Limb (tissue), 2 donors: ENCODE measurements around the gene PPY.
A peak's percentile ranks its signal among the peaks of the same experiment; 100 is the strongest.
"Not testable (repeated sequence)": the region's sequence is repeated elsewhere in the genome, so short reads cannot be mapped to it uniquely, and the experiment has no call there.

ENCODE experiments used
- DNase-seq, 2 donors: peaks; one replicate each; pipeline ENCODE4 v3.0.0-alpha.2; 2016; ENCODE audit errors: extremely low spot score in 2 of 2

The PPY gene

GRCh38 chr17:43932357-43932756 is 9.9 kb downstream of the PPY start:
- DNase-seq, result no peak

GRCh38 chr17:43931062-43931571 is 11.2 kb downstream of the PPY start:
- DNase-seq, result no peak

- no peak for DNase-seq
Measured at GRCh38 chr17:43928609-43929008, 13.7 kb downstream of the PPY start.

- not testable (repeated sequence) for DNase-seq
Measured at GRCh38 chr17:43927929-43928328, 14.3 kb downstream of the PPY start.

DNA sequence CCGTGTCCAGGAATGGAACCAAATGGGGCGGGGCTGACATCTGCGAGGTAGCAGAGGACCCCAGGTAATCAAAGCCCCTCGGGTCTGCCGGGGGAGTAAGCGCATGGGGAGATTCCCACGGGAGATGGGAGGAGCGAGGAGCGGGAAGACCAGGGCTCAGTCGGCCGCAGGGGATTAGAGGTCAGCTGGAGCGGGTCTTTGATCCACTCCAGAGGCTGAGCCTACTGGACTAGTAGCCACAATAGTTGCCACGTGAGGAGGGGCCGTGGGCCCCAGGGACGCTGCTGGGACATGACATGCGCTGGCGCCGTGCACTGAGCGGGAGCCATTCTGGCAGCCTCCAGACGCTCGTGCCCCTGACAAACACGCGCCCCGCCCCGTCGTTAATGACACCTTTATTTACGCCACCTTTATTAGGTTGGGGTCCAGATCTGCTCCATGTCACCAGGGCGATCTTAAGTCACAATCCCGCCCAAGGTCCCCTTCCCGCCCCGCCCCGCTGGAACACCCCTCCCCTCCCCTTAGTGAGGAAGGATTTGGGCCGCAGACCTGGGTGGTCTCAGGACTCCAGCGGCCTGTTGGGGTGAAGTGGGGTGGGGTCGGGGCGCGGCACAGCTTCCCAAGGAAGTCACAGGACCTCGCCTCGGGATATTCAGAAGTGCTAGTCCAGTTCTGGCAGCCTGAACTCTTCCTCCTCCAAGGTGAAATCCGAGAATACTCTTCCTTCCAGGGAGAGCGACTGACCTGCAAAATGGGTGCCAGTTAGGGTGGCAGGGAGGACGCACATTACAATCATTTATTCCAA is 15.0 kb downstream of the PPY start:
- no peak for DNase-seq

- no peak for DNase-seq
Measured at GRCh38 chr17:43924558-43924957, 17.7 kb downstream of the PPY start.

GRCh38 chr17:43920500-43921095 is 21.7 kb downstream of the PPY start:
- no peak for DNase-seq

- no peak for DNase-seq
Measured at GRCh38 chr17:43918026-43918389, 24.3 kb downstream of the PPY start.

GRCh38 chr17:43917348-43918025 is 24.8 kb downstream of the PPY start:
- peak in 1 of 2 donors; percentile 64 for DNase-seq

DNA sequence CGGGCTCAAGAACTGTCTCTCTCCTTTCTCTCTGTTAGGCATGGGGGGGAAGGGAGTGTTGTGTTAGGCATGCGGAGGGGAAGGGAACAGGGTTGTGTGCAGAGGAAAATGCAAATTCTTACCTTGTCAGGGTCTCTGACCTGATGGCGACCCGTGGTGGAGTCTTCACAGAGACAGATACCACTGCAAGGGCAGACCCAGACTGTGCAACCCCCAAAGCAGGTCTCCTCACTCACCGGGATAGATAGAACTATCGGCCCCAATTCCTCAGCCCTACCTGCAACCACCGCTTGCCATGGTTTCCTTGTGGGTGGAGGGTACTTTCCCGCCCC is 25.3 kb downstream of the PPY start:
- DNase-seq, result no peak

DNA sequence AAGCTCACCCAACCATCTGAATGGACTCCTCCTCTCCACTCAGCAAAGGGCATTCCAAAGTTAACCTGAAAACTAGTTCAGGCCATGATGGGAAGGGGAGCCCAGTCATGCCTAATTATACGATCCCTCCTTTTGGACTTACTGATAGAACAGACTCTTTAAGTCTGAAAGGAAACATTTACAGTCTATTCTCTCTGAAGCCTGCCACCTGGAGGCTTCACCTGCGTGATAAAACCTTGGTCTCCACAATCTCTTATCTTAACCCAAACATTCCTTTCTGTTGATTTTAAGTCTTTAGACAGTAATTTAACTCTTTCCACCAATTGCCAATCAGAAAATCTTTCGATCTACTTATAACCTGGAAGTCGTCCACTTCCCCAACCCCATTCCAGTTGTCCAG is 25.9 kb downstream of the PPY start:
- no peak for DNase-seq

DNA sequence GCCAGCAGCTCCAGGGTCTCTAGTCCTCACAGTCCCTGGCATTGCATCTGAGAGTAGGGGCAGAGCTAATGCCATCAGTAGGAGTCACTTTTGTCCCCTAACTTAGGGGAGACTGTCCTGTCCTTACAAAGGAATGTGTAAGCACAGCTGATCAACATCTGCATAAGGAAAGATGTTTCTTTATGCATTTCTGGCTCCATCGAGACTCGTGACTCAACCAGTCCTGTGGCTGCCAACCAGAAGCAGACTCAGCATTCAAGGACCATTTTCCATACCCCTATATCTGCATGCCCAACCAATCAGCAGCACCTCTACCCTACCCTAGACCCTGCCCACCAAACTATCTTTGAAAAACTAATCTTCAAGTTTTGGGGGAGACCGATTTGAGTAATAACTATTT is 26.7 kb downstream of the PPY start:
- DNase-seq, result no peak

- DNase-seq, result no peak
Measured at GRCh38 chr17:43914451-43914850, 27.8 kb downstream of the PPY start.

GRCh38 chr17:43913584-43913983 is 28.7 kb downstream of the PPY start:
- DNase-seq, result no peak

- no peak for DNase-seq
Measured at GRCh38 chr17:43912635-43913304, 29.5 kb downstream of the PPY start.

DNA sequence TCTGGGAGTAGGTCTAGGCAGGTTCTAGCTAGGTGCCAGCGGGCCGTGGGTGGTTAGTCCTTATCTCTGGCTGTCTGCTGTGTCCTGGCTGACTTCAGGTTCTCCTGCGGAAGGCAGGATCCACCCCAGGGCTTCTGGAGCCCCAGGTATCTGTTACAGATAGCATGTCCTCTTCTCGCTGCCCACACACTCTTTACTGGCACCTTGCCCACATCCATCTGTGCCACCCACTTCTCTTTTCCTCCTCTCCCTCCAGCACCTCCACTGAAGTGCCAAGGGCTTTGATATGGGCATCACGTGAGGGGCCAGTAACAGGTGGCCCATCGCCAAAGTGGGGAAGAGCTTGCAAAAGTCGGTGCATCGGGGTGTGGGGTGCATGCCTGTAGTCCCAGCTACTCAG is 30.4 kb downstream of the PPY start:
- DNase-seq, result no peak

DNA sequence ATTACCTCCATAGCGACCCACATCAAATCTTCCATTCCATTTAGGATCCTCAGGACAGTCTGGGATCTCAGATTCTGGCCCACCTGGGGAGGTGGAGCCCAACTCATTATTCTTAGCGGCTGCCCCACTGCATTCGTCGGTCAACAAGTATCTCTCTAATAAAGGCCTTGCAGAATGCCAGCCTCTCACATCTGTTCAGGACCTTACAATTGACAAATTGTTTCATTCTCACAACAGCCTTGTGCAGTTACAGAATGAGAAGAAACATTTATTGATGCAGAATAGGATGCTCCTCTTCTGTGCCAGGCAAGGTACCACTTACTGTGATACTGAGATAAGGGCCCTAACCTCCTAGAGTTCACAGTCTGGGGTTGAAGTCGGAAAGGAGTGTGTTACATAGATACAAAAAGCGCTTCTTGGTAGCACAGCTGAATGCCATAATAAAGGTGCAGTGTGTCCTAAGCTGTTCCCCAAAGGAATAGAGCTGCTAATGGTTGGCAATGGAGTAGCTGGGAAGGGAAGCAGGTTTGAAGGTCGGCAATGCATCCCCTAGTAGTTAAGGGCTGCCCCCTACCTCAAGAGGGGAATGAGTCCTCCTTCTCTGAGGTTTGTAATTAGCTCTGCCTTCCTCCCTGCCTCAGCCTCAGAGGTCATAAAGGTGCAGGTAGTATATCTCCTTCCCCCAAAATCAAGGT is 32.6 kb downstream of the PPY start:
- DNase-seq, result no peak

DNA sequence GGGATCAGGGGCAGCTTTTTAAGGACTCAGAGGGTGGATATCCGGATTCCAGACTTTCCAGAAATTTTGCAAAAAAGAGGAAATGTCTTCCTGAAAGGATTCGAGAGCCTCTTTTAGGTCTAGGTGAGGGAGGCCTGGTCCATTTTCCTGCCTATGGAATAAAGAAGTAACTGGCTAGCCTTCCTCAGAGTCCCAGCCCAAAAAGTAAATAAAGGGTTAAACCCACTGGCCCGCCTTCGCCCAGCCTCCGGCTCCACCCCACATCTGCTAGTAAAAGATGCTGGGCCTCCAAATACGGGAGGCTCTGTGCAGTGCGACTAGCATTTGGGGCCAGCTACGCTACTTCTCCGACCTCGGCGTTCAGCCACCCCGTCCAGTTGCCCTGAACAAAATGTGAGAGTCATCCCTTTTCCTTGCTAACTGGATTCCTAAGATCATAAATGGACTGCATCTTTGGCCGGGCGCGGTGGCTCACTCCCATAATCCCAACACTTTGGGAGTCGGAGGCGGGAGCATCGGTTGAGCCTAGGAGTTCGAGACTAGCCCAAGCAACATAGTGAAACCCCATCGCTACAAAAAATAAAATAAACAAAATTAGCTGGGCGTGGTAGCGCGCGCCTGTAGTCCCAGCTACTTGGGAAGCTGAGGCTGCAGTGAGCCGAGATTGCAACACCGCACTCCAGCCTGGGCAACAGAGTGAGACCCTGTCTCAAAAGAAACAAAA is 34.1 kb downstream of the PPY start:
- DNase-seq, result peak; percentile 82 to 83

DNA sequence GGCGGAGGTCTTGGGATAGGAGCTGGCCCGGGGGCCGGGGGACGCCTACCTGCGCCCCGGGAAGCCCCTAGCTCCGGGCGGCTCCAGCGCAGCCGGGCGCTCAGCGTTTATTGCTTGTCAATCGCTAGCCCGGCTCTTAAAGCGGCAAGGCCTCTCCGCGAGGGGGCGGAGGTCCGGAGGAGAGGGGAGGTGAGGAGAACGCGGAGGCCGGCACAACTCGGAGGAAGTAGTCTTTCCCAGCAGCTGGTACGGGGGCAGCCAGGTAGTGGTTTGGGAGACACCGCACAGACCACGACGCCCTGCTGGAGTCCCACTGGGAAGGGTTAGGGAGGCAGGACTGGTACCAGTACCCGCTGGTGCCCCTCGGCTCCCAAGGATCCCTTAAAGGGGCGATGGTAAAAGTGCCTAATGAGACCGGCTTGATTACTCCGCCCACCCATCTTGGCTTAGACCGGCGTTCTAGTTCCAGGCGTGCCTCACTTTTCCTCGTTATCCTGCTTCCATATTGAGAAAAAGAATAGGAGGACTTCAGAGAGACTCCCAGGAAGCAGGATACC is 34.8 kb downstream of the PPY start, which contains the start of gene MPP2:
MPP2 (minus strand) TSS at position 112 of the 557 bp plus-strand sequence. CDS start 3,076 bp downstream, outside the sequence.
- peak; percentile 85 to 91 for DNase-seq

GRCh38 chr17:43906951-43907424 is 35.3 kb downstream of the PPY start:
- no peak for DNase-seq
